Ovary (tissue), 3 donors: ENCODE results near the gene EGF.

Source experiments
- POLR2A ChIP-seq: fragments of 450-650 bp; IDR thresholded peaks from one replicate; pipeline ENCODE4 v1.6.1; 2017; ENCODE audit warnings: antibody characterized with exemption, mild to moderate bottlenecking, moderate library complexity
- TF ChIP-seq, protein P1 (sequence below), 3 donors: fragments of 450-650 bp in 2 of 3; fragments of 200-600 bp in 1 of 3; IDR thresholded peaks; one replicate each; pipeline versions ENCODE4 v1.5.1 to v1.8.0; 2016 to 2022; ENCODE audit warnings: antibody characterized with exemption in 3 of 3, mild to moderate bottlenecking in 1 of 3
- donor health status: DM: no; HTN: no; CAD: no.

DNA sequence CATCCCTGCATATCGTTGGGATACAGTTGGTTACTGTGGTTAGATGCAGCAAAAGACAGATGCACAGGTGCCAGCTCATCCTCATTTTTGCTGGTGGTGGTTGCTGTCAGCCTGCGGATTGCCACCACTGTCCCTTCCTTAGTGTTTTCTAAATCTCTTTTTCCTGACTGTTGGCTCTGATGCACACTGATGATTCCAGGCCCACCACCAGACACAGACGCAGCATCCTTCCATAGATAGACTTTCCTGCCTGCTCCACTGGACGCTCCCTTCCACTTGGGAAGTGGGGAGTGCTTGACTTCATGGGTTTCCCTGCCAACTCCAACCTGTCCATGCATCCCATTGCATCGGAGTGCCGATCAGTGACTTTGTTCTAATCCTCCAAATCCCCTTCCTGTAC is 101.5 kb downstream of the EGF start:
- TF ChIP-seq, protein P1, sequence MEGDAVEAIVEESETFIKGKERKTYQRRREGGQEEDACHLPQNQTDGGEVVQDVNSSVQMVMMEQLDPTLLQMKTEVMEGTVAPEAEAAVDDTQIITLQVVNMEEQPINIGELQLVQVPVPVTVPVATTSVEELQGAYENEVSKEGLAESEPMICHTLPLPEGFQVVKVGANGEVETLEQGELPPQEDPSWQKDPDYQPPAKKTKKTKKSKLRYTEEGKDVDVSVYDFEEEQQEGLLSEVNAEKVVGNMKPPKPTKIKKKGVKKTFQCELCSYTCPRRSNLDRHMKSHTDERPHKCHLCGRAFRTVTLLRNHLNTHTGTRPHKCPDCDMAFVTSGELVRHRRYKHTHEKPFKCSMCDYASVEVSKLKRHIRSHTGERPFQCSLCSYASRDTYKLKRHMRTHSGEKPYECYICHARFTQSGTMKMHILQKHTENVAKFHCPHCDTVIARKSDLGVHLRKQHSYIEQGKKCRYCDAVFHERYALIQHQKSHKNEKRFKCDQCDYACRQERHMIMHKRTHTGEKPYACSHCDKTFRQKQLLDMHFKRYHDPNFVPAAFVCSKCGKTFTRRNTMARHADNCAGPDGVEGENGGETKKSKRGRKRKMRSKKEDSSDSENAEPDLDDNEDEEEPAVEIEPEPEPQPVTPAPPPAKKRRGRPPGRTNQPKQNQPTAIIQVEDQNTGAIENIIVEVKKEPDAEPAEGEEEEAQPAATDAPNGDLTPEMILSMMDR (IDR thresholded peaks at IDR 0.05), result no peak
- TF ChIP-seq POLR2A, result no peak
